Stimulated activated CD4-positive, alpha-beta T cell treated with anti-CD3 and anti-CD28 coated beads, Interleukin-1b, Interleukin-23, amount 100 ng/mL, for 24 hours (primary cell): ENCODE results near the gene PIK3C2A.
A peak's percentile ranks its signal among the peaks of the same experiment; 100 is the strongest.

Experiments
- DNase-seq, 4 experiments: peaks; one replicate each; pipeline ENCODE4 v3.0.0-alpha.2; 2020; ENCODE audit warnings: low read depth in 4 of 4, low spot score in 1 of 4

Gene PIK3C2A

GRCh38 chr11:17218403-17218802, 10.6 kb upstream of the PIK3C2A start:
- DNase-seq = no peak

GRCh38 chr11:17217401-17217800, 9.6 kb upstream of the PIK3C2A start:
- no peak for DNase-seq

DNA sequence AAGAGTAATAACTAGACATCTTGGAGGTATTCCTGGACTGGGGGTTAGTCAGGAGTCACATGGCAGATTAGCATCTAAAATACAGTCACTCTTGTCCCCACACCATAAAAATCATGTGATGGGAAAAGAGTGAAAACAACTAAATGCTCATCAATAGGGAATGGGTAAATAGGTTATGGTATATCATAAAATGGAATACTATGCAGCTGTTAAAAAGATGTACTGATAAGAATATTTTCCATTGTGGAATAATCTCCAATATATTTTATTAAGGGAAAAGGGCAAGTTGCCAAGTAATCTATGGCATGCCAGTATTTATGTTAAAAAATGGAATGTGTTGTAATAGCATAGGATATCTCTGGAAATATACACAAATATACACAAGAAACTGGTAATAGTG, 6.6 kb upstream of the PIK3C2A start:
- no peak for DNase-seq

DNA sequence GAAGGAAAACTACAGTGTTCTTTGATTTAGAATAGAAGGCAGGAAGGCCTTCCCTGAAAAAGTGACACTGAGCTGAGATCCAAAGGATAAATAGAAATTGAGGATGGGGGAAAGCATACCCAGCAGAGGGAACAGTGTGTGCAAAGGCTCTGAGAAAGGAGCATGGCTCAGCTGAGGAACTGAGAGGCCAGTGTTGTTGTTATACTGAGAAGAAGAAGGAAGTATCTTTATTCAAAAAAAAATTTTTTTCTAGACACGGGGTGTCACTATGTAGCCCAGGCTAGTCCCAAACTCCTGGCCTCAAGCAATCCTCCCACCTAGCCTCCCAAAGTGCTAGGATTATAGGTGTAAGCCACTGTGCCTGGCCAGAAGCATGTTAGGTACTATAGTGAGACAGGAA, 3.5 kb upstream of the PIK3C2A start:
- DNase-seq = no peak

GRCh38 chr11:17209939-17210245, 2.1 kb upstream of the PIK3C2A start:
- DNase-seq = no peak

DNA sequence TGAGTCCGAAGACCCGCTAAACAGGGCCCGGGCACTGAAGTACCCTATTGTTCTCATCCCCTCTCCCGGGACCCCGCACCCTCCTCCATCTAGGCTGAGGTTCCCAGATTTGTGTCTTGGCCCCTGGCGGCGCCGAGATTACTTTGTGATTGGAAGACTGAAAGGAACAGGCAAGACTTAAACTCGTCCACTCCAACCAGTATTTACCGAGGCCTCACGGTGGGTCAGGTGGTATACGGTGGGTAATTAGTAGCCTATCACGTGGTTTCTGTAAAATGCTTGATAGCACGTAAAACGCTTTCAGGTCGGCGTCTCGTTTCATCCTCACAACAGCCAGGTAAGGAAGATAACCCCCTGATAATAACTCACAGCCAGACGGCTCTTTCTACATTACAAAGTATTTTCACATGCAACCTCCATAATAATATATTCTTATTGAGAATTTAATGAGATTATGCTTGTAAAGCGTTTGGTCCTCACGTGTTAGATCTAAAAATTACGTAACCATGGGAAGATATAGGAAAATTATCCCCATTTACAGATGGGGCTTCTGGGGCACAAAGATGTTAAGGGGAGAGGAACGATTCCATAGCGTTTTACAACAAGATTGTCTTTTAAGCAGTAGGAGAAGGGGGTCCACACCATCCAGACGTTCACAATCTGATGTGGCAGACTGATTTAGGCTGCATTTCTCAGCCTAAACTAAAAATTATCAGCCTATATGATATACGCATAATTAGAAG, 642 bp upstream of the PIK3C2A start:
- peak in 3 of 4 experiments; percentile 10 to 16 (median 15) for DNase-seq

DNA sequence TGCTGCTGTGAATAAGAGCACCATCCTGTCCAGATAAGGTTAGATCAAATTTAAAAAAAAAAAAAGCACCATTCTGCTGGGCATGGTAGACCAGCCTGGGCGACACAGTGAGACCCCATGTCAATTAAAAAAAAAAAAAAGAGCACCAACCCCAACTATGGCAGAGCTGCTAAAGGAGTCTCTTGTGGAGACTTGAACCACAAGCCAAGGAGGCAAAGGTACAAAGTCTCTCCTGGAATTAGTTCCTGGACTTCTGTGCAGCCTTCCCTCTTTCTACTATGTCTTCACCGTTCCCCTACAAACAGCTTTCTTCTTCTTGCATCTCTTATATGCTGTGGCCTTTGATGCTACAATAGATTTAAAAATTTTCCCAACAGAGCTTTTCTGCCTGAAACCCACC, 1.3 kb downstream of the PIK3C2A start:
- no peak for DNase-seq

DNA sequence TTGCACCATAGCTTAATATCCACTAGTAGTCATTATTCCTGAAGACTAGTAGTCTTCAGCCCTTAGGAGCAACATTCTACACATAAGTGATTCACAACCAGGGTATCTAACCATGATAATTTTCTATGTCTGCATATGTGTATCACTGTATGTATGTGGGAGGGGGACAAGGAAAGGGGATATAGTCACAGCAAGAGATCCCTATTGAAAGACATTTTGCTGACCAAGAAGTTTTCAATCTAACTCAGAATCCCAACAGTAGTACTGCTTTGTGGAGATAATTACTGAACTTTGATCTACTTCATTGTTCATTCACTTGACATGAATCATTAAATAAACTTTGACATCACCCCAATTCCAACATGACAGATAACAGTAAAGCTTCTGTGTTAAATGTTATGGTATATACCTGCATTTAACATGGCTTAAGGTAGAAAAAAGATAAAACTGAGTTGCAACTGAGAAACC, 10.3 kb downstream of the PIK3C2A start:
- DNase-seq = no peak

- DNase-seq = no peak
Observed at GRCh38 chr11:17188675-17189074, 19.1 kb downstream of the PIK3C2A start.

DNA sequence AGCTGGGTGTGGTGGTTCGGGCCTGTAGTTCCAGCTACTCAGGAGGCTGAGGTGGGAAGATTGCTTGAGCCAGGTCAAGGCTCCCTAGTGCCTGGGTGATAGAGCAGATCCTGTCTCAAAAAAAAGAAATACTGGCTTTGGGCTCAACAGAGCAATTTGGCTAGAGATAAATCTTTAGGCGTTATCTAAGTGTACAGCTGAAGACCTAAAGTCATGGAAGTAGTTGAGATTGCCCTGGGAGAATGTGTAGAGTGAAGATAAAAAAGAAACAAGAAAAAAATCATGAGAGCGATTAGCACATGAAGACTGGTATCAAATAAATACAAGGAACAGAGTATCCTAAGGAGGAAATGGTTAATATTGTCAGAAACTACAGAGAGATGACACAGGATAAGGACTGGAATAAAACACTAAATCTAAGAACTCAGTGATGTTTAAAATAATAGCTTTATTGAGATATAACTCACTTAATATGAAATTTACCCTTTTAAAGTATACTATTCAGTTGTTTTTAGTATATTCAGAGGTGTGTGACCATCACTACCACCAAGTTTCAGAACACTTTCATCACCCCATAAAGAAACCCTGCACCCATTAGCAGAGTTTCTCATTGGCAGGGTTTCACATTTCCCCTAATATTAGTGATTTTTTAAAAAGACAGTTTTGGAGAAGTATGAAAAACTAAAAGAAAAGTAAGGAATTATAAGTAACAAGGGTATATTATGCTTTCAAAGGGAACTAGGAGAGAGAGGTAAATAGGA, 20.7 kb downstream of the PIK3C2A start:
- no peak for DNase-seq

DNA sequence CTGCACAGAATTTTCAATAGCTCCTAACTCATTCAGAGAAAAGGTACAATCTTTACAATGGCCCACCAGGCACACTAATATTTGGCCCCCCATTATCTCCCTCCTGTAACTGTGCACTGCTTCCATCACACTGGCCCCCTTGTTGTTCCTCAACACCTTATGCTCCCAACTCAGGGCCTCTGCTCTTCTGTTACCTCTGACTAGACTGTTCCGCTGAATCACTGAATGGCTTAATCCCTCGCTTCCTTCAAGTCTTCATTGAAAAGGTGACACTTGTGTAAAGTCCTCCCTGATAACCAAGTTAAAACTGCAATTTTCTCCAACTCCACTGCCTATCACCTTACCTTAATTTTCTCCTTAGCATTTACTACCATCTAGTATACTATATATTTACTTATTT, 21.8 kb downstream of the PIK3C2A start:
- no peak for DNase-seq

- no peak for DNase-seq
Observed at GRCh38 chr11:17184882-17185587, 22.8 kb downstream of the PIK3C2A start.

DNA sequence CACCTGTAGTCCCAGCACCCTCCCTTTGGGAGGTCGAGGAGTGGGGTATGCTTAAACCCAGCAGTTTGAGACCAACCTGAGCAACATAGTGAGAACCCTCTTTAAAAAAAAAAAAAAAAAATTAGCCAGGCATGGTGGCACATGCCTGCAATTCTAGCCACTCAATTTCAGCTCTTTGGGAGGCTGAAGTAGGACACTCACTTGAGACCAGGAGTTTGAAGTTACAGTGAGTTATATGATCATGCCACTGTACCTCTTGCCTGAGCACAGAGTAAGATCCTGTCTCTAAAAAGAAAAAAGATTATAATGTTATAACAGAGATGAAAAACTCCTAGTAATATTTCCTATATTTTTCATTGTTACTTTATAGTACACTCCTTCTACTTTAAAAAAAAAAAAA, 23.9 kb downstream of the PIK3C2A start:
- no peak for DNase-seq

DNA sequence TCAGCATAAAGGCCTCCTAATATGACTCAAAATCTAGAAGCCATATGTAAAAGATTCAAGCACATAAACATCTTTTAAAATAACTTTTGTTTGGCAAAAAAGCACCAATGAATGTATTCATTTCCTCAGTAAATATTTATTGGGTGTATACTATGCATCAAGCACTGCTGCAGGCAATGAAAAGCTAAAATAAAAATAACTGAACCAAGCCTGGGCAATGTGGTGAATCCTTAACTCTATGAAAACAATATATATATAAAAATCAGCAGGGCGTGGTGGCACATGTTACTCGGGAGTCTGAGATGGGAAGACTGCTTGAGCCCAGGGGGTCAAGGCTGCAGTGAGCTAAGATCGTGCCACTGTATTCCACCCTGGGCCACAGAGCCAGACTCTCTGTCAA, 27.8 kb downstream of the PIK3C2A start:
- DNase-seq = no peak

DNA sequence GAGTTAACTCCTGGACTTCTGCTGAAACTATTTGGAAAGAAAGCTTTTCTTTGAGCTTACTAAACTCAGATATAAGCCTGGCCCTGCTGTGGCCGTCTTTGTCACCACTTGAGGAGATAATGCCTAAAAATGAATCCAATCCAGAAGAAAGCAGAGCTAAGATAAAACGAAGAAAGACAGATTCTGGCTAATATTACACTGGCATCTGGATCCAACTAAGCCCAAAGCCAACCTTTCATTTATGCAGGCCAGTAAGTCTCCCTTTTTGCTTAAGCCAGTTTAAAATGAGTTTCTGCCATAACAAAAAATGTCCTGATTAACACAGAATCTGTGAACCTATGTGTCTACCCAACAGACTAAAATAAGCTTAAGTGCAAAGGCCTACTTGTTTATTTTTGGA, 34.5 kb downstream of the PIK3C2A start:
- no peak for DNase-seq

- no peak for DNase-seq
Observed at GRCh38 chr11:17171916-17172315, 35.9 kb downstream of the PIK3C2A start.

- DNase-seq = no peak
Observed at GRCh38 chr11:17171343-17171742, 36.4 kb downstream of the PIK3C2A start.

DNA sequence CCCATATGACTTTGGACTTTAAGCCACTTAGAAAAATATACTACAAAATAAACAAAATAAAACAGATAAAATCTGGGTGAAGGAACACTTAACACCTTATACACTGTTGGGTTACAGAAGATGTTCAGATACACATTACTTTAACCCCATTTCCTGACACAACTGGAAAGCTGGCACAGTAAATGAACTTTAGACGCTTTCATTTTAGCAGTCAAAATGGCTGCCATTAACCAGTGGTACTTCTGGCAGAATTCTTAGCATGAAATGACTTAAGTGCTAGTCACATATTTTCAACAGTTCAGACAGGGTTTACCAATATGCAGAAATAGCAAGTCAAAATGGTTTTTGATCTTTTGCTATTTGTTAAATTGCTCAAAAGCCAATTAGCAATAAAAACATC, 37.9 kb downstream of the PIK3C2A start:
- DNase-seq = no peak

DNA sequence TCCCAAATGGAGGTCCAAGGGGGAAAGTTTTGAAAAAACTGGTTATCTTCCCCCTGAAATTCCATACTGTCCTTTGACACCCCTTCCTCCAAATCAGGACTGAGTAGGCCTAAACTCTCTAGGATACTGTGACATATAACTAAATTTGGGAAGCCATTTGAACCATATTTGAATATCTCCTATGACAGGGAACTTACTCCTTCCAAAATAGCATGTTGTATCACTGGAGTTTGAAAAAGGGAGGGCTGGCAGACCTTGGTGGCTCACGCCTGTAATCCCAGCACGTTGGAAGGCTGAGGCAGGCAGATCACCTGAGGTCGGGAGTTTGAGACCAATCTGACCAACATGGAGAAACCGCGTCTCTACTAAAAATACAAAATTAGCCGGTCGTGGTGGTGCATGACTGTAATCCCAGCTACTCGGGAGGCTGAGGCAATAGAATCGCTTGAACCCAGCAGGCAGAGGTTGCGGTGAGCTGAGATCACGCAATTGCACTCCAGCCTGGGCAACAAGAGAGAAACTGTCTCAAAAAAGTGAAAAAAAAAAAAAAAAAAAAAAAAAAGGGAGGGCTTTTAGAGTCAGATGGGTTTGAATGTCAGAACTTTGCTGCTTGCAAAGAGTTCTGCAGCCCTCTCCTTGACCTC, 42.4 kb downstream of the PIK3C2A start:
- no peak for DNase-seq

DNA sequence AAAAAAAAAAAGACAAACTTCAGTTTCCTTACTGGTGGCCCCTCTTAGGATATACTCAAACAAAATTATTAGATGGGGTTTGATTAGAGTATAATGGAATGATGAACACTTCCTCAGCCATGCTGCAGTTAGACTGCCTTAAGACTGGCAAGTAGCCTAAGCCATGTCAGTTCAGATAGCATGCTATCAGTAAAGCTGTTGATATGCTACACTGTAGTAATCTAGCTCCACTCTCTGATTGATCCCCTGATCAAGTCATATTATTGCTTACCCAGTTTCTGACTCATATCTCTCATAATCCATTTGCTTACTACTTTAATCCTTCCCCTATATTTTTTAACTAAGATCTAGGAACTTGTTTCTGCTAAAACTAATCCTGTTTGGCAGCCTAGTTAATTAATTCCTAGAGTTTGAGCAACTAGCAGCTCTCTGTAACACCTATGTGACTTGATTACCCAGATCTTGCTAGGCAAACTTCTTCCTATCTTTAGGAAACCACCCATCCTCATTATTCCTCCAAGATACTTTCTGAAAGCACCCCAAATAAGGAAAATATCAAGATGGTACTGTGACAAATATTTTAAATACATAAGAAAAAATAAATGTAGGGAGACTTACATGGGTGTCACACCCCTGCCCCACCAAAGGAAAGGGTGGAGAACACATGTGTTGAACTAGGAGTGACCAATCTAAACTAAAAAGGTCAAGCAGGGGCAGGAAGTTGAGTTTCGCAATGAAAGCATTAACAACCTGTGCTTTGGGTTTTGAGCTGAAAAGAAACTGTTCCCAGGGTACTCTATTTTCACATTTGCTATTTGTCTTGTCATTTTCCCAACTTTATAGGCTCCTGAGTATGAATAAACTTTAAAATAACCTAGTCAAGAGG, 43.2 kb downstream of the PIK3C2A start:
- no peak for DNase-seq

DNA sequence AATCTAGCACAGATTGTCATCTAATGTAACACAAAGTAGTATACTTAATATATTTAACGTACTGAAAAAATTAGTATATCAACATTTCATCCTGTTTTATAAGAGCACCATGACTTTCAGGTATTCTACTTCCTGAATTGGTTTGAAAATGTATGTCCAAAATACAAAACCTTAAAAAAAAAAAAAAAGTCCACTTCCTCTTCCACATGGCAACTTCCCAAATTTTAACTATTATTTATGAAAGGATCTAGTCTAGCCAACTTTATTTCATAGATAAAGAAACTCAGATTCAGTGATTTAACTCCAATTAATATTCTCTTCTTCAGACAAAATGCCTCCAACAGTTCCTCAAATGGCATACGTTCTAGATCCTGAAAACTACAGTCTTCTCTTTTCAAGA, 44.0 kb downstream of the PIK3C2A start:
- DNase-seq = no peak
